Neural progenitor cell (in vitro differentiated cells): Measurements from ENCODE around the gene TMEM175. TPM values are rescaled to one million over a fixed set of nuclear protein-coding genes. Genes with fewer than 3 reads are reported as not detected.
A peak's percentile ranks its signal among the peaks of the same experiment; 100 is the strongest.

Source experiments
- DNase-seq: peaks from one replicate; pipeline ENCODE4 v3.0.0-alpha.2; 2016; ENCODE audit warnings: low spot score
- H2AFZ ChIP-seq: fragments of 200-600 bp; sonication (generic); replicated peaks from 2 replicates; pipeline ENCODE4 v1.6.1; 2016; ENCODE audit warnings: antibody characterized with exemption
- H3F3A ChIP-seq: fragments of 200-600 bp; sonication (generic); 2 replicates; pipeline ENCODE4 v1.6.1; 2016; ENCODE audit warnings: antibody characterized with exemption, low read depth
- H3K27ac ChIP-seq: fragments of 200-600 bp; sonication (generic); 2 replicates; pipeline ENCODE4 v1.5.1; 2016; ENCODE audit warnings: mild to moderate bottlenecking
- H3K27me3 ChIP-seq: fragments of 200-600 bp; sonication (generic); 2 replicates; pipeline ENCODE4 v1.6.1; 2016; ENCODE audit warnings: mild to moderate bottlenecking, moderate library complexity
- H3K36me3 ChIP-seq: fragments of 200-600 bp; sonication (generic); 2 replicates; pipeline ENCODE4 v1.5.1; 2016
- H3K4me1 ChIP-seq: fragments of 200-600 bp; sonication (generic); 2 replicates; pipeline ENCODE4 v1.6.1; 2016; ENCODE audit warnings: mixed run types
- H3K4me2 ChIP-seq: fragments of 200-600 bp; sonication (generic); 2 replicates; pipeline ENCODE4 v1.6.1; 2016
- H3K4me3 ChIP-seq: fragments of 200-600 bp; sonication (generic); 2 replicates; pipeline ENCODE4 v1.5.1; 2016
- H3K79me2 ChIP-seq: fragments of 200-600 bp; sonication (generic); 2 replicates; pipeline ENCODE4 v1.6.1; 2016; ENCODE audit warnings: low read depth
- H3K9ac ChIP-seq: fragments of 200-600 bp; sonication (generic); 2 replicates; pipeline ENCODE4 v1.6.1; 2016
- H3K9me3 ChIP-seq: fragments of 200-600 bp; sonication (generic); 2 replicates; pipeline ENCODE4 v1.5.1; 2016; ENCODE audit warnings: low read depth
- H4K20me1 ChIP-seq: fragments of 200-600 bp; sonication (generic); 2 replicates; pipeline ENCODE4 v1.6.1; 2016; ENCODE audit warnings: low read depth
- H3K27ac Mint-ChIP-seq: 3 replicates; pipeline ENCODE4 v1.8.0; 2021; ENCODE audit warnings: mixed read lengths
- H3K27me3 Mint-ChIP-seq: 2 replicates; pipeline ENCODE4 v1.8.0; 2022; ENCODE audit warnings: low read depth, mild to moderate bottlenecking, inconsistent platforms, moderate library complexity, mixed read lengths; ENCODE audit not compliant: insufficient read depth
- H3K36me3 Mint-ChIP-seq: 3 replicates; pipeline ENCODE4 v1.8.0; 2021; ENCODE audit warnings: mixed read lengths
- H3K4me1 Mint-ChIP-seq: 3 replicates; pipeline ENCODE4 v1.8.0; 2021; ENCODE audit warnings: mixed read lengths
- H3K4me3 Mint-ChIP-seq: 3 replicates; pipeline ENCODE4 v1.8.0; 2021; ENCODE audit warnings: mild to moderate bottlenecking, moderate library complexity, mixed read lengths
- H3K9me3 Mint-ChIP-seq: 3 replicates; pipeline ENCODE4 v1.8.0; 2020; ENCODE audit warnings: mixed read lengths
- EZH2 ChIP-seq: fragments of 200-600 bp; sonication (generic); IDR thresholded peaks from 2 replicates; pipeline ENCODE4 v1.6.1; 2017; ENCODE audit warnings: antibody characterized with exemption, mild to moderate bottlenecking, moderate library complexity
- EZH2phosphoT487 ChIP-seq: fragments of 200-600 bp; sonication (generic); IDR thresholded peaks from 2 replicates; pipeline ENCODE4 v1.6.1; 2017; ENCODE audit warnings: antibody characterized with exemption
- total RNA-seq: library from RNA; depleted of rRNA; stranded (reverse); fragments of >200 nt; gene quantifications from 2 replicates; pipeline ENCODE4 v1.2.3, GENCODE V29; 2015; ENCODE audit warnings: low replicate concordance
- TF ChIP-seq, protein P1 (sequence below): fragments of 200-600 bp; sonication (generic); IDR thresholded peaks from 2 replicates; pipeline ENCODE4 v1.5.1; 2017; ENCODE audit warnings: antibody characterized with exemption, mild to moderate bottlenecking

TMEM175 gene
- total RNA-seq, 1 donor from 2014 or later: 4.4 TPM

DNA sequence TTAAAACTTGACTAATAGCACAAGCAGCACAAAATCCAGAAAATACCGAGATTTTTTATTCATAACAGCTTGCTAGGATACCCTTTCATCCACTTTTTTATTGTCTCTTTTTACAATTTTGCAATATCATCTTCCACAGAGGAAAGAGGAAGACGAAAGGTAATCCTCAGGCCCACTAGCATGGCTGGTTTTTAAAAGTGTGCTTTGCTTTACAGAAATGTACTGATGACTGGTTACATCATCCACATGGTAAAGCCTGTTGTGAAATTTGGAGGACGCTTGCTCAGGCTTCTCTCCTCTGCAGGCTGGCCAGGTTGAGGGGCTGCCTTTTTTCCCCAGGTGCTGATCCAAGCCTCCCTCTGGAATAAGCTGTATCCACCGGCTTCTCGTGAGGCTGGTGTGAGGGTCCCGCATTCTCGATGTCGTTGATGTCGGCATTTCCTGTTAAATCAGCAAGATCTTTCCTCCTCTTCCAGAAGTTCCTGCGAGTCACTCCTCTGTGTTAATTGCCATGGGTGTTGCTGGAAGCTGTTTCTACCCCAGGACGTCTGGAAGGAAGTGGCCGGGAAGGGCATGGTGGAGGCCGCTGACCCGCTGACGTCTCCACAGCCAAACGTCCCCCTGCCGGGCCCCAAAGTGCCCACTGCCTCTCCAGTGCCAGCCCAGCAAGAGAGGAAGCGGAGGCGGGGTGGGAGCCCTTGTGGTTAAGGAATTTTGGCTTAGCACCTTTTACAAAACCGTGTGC, 46.9 kb downstream of the TMEM175 start:
- TF ChIP-seq, protein P1, sequence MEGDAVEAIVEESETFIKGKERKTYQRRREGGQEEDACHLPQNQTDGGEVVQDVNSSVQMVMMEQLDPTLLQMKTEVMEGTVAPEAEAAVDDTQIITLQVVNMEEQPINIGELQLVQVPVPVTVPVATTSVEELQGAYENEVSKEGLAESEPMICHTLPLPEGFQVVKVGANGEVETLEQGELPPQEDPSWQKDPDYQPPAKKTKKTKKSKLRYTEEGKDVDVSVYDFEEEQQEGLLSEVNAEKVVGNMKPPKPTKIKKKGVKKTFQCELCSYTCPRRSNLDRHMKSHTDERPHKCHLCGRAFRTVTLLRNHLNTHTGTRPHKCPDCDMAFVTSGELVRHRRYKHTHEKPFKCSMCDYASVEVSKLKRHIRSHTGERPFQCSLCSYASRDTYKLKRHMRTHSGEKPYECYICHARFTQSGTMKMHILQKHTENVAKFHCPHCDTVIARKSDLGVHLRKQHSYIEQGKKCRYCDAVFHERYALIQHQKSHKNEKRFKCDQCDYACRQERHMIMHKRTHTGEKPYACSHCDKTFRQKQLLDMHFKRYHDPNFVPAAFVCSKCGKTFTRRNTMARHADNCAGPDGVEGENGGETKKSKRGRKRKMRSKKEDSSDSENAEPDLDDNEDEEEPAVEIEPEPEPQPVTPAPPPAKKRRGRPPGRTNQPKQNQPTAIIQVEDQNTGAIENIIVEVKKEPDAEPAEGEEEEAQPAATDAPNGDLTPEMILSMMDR: no peak
- TF ChIP-seq EZH2phosphoT487 (no peak), EZH2 (no peak)
- no peak for DNase-seq
- H3K27ac Mint-ChIP-seq: no peak overlapping the region
- no peak overlapping the region for H3K9ac ChIP-seq
- H3K4me1 Mint-ChIP-seq: peaks cover 2% of the 10 kb centered on the region
- no peaks in the 10 kb centered on the region for H3F3A ChIP-seq
- H3K27me3 ChIP-seq: peaks cover 16% of the 10 kb centered on the region
- H3K27me3 Mint-ChIP-seq: no peaks in the 10 kb centered on the region
- no peaks in the 10 kb centered on the region for H3K36me3 ChIP-seq
- no peaks in the 10 kb centered on the region for H4K20me1 ChIP-seq
- H3K9me3 Mint-ChIP-seq: peaks cover 10% of the 10 kb centered on the region
- H3K4me2 ChIP-seq: no peak overlapping the region
- H3K4me3 Mint-ChIP-seq: no peak overlapping the region
- H3K79me2 ChIP-seq: no peaks in the 10 kb centered on the region
- H3K4me1 ChIP-seq: no peaks in the 10 kb centered on the region
- no peak overlapping the region for H3K27ac ChIP-seq
- no peaks in the 10 kb centered on the region for H3K36me3 Mint-ChIP-seq
- H3K4me3 ChIP-seq: no peak overlapping the region
- H2AFZ ChIP-seq: no peak overlapping the region
- H3K9me3 ChIP-seq: no peaks in the 10 kb centered on the region

DNA sequence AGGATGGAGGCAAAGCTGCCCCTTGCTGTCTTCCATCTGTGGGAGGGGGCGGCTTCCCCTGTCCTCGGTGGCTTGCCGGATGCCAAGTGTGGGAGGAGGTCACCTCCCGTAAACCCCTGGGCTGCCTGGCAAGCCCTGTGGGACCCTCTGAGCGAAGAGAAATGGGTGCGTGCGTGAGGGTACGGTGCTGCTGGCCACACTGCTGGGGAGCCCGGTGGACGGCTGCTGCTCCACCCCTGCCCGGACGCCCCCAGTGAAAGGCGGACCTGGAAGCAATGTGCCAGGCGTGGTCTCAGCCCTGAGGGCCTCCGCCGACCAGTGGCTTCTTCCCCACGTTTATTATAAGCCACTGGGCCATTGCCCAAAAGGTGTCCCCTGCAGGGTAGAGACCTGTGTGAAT, 50.0 kb downstream of the TMEM175 start:
- Histone ChIP-seq H3K9me3 (no peaks in the 10 kb centered on the region), H3K9ac (no peak overlapping the region), H4K20me1 (no peaks in the 10 kb centered on the region), H3K4me2 (no peak overlapping the region), H3K4me3 (no peak overlapping the region), H3F3A (peaks cover 14% of the 10 kb centered on the region), H3K79me2 (no peaks in the 10 kb centered on the region), H2AFZ (no peak overlapping the region), H3K27ac (no peak overlapping the region), H3K4me1 (peaks cover 14% of the 10 kb centered on the region), H3K36me3 (no peaks in the 10 kb centered on the region), H3K27me3 (peaks cover 40% of the 10 kb centered on the region)
- Mint-ChIP-seq H3K9me3 (no peaks in the 10 kb centered on the region), H3K27ac (no peak overlapping the region), H3K36me3 (no peaks in the 10 kb centered on the region), H3K27me3 (peaks cover 14% of the 10 kb centered on the region), H3K4me3 (no peak overlapping the region), H3K4me1 (peaks cover 12% of the 10 kb centered on the region)
- no peak for TF ChIP-seq EZH2
- TF ChIP-seq, protein P1: no peak
- TF ChIP-seq EZH2phosphoT487: no peak
- no peak for DNase-seq

DNA sequence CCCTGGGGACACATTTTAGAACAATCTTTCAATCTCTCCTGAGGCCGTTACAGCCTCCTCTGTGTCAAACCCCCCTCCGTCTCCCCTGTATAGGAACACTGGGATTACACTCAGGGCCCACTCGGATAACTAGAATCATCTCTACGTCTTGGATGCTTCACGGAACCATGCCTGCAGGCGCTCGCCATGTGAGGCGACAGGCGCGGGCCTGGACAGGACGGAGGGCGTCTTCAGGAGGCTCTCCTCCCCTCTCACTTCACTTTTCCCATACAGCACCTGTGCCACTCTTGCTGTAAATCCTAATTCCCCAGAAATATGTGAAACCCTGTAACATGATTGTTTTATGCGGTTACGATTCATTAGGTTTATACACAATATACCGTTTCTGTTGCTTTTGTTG, 50.6 kb downstream of the TMEM175 start:
- peak overlapping the region; percentile 30 for H3K27ac Mint-ChIP-seq
- H3K4me3 Mint-ChIP-seq: no peak overlapping the region
- H3K4me1 ChIP-seq: peaks cover 14% of the 10 kb centered on the region

More for the DNA sequence above, 50.6 kb downstream of the TMEM175 start:
- H3K36me3 ChIP-seq: no peaks in the 10 kb centered on the region
- peaks cover 12% of the 10 kb centered on the region for H3K4me1 Mint-ChIP-seq
- H3K9ac ChIP-seq: no peak overlapping the region
- H2AFZ ChIP-seq: no peak overlapping the region
- H3F3A ChIP-seq: peaks cover 14% of the 10 kb centered on the region
- no peaks in the 10 kb centered on the region for H3K36me3 Mint-ChIP-seq
- DNase-seq: no peak
- peaks cover 41% of the 10 kb centered on the region for H3K27me3 ChIP-seq
- no peak for TF ChIP-seq EZH2phosphoT487
- TF ChIP-seq, protein P1: no peak
- no peak for TF ChIP-seq EZH2
- H3K9me3 ChIP-seq: no peaks in the 10 kb centered on the region
- no peak overlapping the region for H3K4me2 ChIP-seq
- no peaks in the 10 kb centered on the region for H4K20me1 ChIP-seq
- H3K27me3 Mint-ChIP-seq: peaks cover 14% of the 10 kb centered on the region
- no peaks in the 10 kb centered on the region for H3K79me2 ChIP-seq
- H3K27ac ChIP-seq: no peak overlapping the region
- H3K9me3 Mint-ChIP-seq: no peaks in the 10 kb centered on the region
- no peak overlapping the region for H3K4me3 ChIP-seq
